Measurements from ENCODE around the gene ELMO1.

The ELMO1 gene

GRCh38 chr7:37236906-37237305 lies 211.8 kb downstream of the ELMO1 start:
- ChIA-PET CTCF (no interaction called here), POLR2A (no interaction called here)
- TF ChIP-seq CTCF (IDR thresholded peaks at IDR 0.05; ENCODE audit: insufficient read depth, low read length, missing control alignments) = no peak
- H3K4me3 ChIP-seq (ENCODE audit: low read depth, low read length) = no peak overlapping the region
- no peak for DNase-seq (ENCODE audit: low read depth, low spot score)

DNA sequence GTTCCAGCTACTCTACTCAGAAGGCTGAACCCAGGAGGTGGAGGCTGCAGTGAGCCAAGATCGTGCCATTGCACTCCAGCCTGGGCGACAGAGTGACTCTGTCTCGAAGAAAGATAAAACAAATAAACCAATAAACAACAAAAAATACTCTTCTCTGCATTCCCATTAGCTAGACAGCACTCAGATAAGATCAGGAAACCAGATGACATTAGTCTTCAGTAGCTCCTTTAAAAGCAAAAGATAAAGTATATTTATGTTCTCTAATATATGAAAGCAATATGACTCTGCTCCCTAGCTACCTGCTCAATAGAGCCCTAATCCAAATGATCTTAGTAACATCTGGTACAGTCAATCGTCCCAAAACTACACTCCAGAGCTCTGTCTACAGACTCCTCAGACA lies 212.9 kb downstream of the ELMO1 start:
- DNase-seq (ENCODE audit: low read depth, low spot score) = no peak
- TF ChIP-seq CTCF (IDR thresholded peaks at IDR 0.05; ENCODE audit: insufficient read depth, low read length, missing control alignments) = no peak
- no peak overlapping the region for H3K4me3 ChIP-seq (ENCODE audit: low read depth, low read length)
- CTCF ChIA-PET = no interaction called here
- POLR2A ChIA-PET = no interaction called here

- no peak overlapping the region for H3K4me3 ChIP-seq (ENCODE audit: low read depth, low read length)
- no peak for TF ChIP-seq CTCF (IDR thresholded peaks at IDR 0.05; ENCODE audit: insufficient read depth, low read length, missing control alignments)
- ChIA-PET POLR2A (no interaction called here), CTCF (no interaction called here)
- no peak for DNase-seq (ENCODE audit: low read depth, low spot score)
These were observed 213.7 kb downstream of the ELMO1 start for GRCh38 chr7:37234928-37235327.

- CTCF ChIA-PET = no interaction called here
- no peak for TF ChIP-seq CTCF (IDR thresholded peaks at IDR 0.05; ENCODE audit: insufficient read depth, low read length, missing control alignments)
- no peak overlapping the region for H3K4me3 ChIP-seq (ENCODE audit: low read depth, low read length)
- no peak for DNase-seq (ENCODE audit: low read depth, low spot score)
- POLR2A ChIA-PET = no interaction called here
These were observed 214.3 kb downstream of the ELMO1 start for GRCh38 chr7:37234334-37234733.

GRCh38 chr7:37231613-37232012 lies 217.1 kb downstream of the ELMO1 start:
- POLR2A ChIA-PET = no interaction called here
- no peak for TF ChIP-seq CTCF (IDR thresholded peaks at IDR 0.05; ENCODE audit: insufficient read depth, low read length, missing control alignments)
- H3K4me3 ChIP-seq (ENCODE audit: low read depth, low read length) = no peak overlapping the region
- CTCF ChIA-PET = no interaction called here
- no peak for DNase-seq (ENCODE audit: low read depth, low spot score)

- ChIA-PET POLR2A (no interaction called here), CTCF (no interaction called here)
- TF ChIP-seq CTCF (IDR thresholded peaks at IDR 0.05; ENCODE audit: insufficient read depth, low read length, missing control alignments) = no peak
- no peak overlapping the region for H3K4me3 ChIP-seq (ENCODE audit: low read depth, low read length)
- DNase-seq (ENCODE audit: low read depth, low spot score) = no peak
These were observed 218.4 kb downstream of the ELMO1 start for GRCh38 chr7:37230221-37230620.
